GM18520 (cell line): ENCODE measurements around the gene PTPRT.

Experiments used
- ATAC-seq: cut with Tn5 transposase; IDR thresholded peaks from one replicate; pipeline ENCODE4 v1.9.1; 2021; ENCODE audit not compliant: unreplicated experiment

The PTPRT gene

DNA sequence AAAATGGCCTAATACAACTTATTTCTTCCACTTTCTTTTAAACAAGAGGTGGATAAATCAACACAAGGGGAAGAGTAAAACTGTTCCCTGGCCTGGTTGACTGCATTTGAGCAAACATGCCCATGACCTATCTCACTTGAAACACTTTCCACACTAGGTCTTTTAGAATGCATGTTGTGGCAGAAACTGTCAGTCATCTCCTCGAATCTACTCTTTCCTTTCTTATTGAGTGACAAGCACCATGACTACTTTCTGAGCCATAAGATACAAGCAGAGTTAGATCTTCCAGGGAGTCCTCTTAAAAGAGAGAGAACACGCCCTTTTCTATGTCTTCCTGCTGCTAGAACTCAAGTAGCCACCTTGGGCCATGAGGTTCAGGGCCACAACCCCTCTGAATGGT, 66.5 kb downstream of the PTPRT start:
- no peak for ATAC-seq

DNA sequence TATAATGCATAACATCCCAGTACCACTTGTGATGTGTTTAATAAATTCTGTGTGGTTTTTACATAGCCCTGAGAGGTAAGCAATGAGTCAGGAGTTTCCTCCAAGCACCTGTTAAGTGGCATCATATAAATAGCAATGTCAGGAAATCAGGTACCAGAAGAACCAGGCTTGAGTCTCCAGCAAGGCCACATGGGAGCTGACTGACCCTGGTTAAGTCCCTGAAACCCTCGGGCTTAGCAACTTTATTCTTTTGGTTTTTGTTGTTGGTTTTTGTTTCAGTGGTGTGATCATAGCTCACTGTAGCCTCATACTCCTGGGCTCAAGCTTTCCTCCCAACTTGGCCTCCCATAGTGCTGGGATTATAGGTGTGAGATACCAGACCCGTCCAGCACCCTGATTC, 70.0 kb downstream of the PTPRT start:
- ATAC-seq, result no peak

DNA sequence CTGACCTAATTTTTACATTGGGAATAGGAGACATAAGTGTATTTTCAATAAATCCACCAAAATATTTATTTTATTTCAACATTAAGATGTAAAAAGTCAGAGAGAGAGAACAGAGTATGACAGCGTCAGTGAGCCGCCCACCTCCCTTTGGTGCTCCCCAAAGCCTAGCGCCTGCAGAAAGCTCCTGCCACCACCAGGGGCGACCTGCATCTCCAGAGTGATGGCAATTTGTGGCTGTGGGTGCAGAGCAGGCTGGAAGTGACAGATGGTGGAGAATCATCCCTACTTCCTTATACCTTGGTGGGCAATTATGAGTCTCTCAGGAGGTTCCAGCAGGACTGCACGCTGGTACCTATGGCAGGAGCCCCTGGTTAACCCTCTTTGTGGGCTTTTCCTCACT, 87.3 kb downstream of the PTPRT start:
- ATAC-seq, result no peak

DNA sequence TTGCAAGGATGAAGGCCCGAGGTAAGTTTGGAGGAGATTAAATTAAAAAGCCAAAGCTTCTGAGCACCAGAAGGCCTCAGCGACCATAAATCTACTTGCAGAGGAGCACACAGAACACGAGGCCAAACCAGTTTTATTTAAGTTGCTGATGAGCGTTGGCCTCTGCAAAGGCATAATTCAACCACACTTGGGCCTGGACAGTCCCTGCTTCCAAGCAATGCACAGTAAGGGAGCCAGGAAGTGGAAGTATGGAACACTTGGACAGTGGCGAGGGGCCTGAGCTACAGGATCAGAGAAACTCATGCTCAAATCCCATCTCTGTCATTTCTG, 92.8 kb downstream of the PTPRT start:
- no peak for ATAC-seq

DNA sequence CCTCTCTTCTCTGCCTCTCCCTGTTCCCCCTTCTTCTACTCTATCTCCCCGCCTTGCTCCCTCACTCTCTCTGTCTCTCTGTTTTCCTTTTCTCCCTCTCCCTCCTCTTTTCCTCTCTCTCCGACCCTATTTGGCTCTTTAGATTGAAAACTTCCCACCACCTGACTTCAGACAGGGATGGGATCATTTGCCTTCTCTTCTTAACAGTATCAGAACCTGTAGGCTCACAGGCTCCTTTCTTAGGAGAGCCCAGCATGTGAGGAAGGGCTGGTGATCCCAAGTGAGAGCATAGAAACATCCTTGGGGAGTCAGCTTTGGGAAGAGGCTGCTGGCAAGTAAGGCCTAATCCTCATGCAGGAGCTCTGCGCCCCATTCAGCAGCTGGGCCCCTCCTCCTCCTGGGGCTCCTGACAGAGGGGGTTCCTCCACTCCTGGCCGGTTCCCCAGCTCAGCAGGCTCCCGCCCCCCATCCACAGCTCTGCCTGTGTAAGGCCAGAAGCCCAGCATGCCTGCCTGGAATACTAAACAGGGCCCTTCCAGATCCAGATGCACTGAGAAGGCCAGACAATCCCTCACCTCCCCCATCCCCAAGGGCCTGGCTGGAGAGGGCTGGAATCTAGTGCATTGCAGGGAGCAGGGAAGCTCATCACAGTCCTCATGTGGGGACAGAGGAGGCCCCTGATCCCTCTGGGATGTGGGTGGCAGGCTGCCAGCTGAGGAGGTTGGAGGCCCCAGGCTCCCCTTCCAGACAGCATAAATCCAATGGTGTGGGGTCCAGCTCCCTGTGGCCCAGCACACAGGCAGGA, 93.4 kb downstream of the PTPRT start:
- no peak for ATAC-seq

DNA sequence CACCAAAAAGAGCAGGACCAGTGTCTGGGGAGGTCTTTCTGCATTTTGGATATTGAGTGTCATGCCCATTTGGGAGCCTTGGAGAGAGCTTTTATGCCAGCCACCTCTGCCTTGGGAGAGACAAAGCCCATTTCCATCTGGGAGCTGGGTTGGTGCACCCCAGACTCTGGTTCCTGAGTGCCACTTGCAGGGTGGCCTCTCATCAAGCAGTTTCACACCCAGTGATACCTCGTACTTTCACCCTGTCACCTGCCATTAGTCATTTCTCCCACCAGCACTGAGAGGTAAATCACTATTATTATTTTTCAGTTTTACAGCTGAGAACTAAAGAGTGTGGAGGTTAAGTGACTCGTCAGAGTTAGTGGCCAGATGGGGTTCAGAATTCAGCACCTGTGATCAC, 94.7 kb downstream of the PTPRT start:
- ATAC-seq, result no peak

DNA sequence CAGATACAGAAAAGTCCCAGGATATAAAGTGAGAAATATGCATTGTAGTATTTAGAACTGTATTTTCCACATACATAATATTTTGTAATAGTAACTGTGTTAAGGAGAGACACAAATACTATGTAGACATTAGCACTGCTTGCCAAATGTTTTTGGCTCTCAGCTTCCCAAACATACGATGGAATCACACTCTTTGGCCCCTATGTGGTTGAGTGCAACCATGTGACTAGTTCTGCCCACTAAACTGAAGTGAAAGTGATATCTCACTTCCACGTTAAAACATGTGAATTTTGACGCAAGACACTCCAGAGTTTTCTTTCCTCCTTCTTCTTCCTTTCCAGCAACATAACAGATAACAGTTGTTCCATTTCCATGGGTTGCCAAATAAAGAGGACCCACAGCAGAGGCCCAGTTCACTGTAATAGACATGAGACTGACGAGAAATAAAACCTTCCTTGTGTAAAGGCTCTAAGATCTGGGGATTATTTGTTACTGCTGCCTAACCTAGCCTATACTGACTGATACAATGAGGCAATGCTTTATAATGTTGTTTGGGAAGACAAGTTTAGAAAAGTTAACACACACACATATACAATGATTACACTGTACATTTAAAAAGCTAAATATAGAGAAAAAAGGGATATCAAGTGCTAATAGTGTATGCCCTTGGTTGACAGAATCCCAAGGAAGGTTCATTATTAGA, 97.2 kb downstream of the PTPRT start:
- no peak for ATAC-seq

DNA sequence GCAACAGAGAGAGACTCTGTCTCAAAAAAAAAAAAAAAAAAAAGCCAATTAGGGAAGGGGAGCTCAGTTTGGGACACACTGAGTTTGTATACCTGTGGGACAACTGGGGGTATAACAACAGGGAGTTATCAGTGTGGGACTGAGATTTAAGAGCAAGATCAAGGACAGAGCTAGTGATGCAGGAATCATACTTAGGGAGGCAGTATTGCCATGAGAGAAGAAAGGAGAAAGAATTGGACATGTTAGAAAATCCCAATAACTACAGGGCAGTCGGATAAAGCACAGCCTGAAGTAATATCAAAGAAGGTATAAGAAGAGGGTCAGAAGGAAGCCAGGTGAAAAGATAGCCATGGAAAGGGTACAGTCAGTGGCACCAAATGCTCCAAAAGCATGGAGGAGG, 121.2 kb downstream of the PTPRT start:
- no peak for ATAC-seq

DNA sequence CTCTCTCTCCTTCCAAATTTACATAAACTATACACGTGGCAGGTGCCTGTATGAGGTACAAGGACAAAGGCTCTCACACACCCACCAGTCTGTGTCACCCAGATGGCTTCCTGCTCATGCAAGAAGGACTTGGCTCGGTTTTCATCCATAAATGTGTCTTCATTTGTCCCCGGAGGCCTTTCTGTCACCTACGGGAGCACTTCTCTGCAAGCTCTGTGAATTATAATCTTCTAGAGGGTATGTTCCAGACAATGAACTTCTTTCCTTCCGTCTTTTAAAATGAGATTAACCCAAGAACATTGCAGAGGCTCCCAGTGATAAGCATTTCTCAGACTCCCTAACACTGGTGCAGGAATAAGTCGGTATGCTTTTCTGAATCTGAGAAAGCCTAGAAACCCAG, 123.6 kb downstream of the PTPRT start:
- no peak for ATAC-seq

DNA sequence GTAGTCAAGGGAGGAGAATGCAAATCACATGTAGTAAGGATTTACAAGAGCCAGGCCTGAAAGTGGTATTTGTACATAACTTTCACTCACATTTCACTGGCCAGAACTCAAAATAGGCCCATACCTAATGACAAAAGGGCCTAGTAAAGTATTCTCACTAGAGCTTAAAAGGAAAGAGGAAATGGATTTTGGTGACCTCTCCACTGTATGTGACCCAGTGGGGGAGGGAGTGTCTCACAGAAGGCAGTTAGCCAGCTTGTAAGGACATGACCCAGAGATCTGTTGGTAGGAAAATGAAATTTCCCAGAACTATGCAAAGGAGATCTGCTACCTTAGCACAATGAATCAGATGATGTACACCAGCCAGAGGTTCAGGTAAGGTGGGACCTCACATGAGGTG, 124.4 kb downstream of the PTPRT start:
- no peak for ATAC-seq

DNA sequence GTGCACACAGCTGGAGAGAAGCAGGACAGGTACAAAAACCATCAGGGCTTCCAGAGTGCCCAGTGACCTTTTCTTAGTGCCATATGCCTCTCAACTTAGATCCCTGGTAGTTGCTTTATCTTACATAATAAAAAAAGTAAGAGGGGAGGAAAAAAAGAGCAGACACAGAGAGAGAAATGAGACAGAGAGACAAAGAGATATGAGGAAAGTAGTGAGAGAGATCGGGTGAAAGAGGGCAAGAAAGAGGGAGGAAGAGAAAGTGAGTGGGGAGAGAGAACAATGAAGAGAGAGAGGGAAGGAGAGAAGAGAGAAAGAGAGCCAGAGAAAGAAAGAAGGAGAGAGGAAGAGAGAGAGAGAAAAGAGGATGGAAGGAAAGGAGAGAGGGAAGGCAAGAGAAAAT, 131.6 kb downstream of the PTPRT start:
- ATAC-seq, result no peak

DNA sequence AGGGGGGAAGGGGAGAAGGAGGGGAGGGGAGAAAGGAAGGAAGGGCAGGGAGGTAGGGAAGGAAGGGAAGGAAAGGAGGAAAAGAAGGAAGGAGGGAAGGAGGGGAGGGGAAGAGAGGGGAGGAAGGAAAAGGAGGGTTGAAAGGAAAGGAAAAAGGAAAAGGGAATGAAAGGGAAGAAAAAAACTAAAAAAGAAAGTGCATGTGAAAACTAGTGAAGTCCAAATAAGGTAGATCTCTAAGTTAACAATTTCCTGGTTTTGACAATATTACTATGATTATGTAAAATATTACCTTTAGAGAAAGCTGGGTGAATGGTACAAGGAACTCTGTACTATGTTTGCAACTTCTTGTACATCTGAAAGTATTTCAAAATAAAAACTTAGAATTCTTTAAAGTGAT, 132.4 kb downstream of the PTPRT start:
- no peak for ATAC-seq

DNA sequence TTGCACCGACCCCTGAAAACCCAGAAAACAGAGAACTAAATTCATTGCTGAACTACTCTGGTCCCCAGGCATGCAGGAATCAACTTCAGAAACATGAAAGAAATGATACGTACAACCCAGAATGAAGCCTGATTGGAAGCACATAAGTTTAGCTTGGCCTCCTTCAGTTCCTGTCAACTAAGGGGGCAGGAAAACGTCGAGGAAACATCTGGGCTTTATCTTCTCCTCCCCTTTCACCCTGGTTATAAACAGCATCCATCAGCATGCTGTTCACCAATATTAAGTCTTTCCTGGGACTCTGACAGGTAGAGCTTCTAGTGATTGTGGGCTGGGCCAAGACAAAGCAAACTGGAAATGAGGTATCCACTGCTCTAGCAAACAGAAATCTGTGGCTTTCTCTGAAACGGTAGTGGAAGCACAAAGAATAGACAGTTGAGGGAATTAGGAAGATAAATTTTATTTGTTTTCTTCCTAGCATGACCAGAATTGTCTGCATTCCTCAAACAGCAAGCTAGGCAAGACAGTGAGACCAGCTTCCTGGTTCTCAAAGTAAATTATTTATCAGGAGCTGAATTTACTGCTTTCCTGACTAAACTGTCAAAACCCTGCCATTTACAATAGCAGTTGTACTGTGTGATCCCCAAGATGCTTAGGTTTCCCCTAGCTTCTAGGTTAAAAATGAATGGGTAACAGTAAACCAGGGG, 134.4 kb downstream of the PTPRT start:
- ATAC-seq, result no peak

DNA sequence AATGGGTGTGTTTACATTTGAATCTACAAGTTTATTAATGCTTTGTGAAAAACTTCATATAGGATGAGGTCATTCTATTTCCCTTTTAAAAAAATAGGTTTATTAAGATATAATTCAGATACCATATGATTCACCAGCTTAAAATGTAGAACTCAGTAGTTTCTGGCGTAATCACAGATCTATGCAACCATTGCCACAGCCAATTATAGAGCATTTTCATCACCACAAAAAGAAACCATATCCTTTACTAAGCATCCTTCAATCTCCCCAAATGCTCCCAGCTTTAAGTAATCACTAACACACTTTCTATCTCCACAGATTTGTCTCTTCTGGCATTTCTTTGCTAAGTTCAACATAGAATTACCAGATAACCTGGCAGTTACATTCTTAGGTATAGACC, 137.2 kb downstream of the PTPRT start:
- ATAC-seq, result no peak

DNA sequence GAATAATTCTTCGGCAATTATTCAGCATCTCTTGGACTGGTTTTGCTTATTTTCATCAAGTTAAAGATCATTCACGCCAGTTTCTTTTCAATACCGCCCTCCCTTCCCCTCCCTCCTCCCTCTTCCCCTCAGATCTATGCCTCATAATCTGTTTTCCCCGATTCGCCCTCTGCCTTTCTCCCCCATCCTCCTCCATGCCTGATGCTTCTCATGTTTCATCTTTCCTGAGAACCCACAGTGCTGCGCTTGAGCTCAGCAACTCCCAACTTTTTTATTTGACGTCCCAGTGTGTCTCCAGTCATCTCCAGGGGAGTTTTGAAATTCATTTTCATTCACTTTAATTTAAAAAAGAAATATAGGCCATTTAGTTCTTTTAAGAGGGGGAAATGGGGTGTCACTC, 142.7 kb downstream of the PTPRT start:
- no peak for ATAC-seq

DNA sequence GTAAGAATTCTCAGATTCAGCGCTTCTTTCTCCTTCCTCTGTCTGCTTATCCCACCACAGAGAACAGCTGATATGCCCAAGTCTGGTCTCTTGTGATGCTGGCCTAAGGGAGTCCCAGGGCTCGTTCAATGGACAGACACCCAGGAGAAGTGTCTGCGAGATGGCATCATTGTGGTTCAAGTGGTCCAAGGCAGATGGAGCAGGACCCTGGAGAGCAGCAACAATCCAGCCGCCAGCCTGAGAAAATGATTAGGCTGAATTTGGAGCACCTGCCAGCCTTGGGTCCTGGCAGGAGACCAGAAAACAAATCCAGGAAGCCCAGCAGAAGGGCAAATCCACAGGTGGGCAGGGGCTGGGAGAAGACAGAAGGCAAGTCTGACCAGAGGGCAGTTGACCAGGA, 145.8 kb downstream of the PTPRT start:
- ATAC-seq, result no peak

DNA sequence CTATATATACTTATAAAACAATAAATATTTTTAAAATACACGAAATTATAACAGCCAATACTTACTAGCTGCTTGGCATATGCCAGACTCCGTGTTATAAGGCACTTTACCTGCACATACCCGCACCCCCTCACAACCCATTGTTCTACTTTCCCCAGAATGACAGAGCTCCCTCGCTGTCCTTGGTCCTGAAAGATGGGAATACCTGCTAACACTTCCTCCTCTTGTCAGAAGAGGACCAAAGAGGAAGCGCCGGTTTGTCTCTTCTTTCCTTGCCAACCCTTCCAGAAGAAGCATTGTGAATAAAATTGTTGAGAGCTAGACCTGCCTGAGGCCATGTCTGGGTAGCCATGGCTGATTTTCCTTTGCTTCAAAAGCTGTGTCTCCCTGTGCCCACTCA, 149.3 kb downstream of the PTPRT start:
- ATAC-seq, result no peak

DNA sequence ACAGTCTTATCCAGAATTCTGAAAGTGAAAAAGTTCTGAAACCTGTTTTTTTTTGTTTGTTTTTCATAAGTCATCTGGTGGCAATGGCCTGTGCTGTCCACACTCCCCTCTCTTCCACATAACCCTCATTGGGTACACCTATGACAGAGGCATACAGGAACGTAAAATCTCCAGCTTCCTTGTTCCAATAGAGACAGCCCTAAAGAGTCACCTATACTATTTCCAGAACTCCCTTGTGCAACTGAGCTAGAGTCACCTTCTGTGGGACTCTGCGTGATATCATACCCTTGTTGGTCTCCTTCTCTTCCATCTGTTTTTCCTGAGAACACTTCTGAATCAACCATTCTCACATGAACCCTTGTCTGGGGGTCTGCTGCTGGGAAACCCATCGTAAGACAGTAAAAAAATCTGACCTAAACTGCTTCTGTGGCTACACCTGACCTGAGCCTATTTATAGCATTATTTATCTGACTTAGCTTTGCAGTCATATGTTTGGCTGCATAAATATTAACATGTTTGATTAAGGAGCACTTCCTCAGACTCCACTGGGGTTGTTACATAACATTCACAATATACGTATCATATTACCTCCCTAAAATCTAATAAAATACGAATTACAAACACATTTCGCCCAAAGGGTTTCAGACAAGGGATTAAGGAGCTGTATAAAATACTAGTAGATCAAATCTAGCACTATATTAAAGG, 151.9 kb downstream of the PTPRT start:
- ATAC-seq, result no peak

DNA sequence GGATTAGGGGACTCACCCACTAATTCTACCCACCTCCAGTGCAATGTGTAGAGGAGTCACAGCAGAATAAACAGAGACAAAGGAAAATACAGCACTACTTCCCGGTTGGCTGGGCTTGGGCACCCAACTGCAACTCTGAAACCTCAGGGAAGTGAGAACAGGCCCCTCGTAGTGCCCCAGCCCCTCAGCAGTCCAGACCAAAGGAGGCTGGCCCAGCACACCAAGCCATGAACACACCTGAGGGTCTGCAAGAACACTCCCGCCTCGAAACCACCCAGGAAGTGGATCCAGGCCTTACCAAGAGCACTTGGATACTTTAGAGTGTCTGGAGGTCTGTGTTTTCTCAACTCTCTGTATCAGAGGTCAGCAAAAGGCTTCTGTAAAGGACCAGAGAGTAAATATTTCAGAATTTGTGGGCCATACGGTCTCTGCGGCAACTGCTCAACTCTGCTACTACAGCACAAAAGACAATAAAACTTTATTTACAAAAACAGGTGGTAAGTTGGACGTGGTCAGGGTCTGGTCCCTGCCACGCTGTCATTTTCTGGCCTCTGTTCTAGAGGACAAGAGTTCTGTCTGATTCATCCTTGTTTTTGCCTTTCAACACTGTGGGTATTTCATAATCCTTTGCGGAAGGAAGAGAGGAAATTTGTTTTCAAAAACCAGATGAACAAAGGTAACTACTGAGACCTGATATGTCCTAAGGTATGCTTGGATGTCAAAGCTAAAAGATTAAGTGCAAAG, 154.6 kb downstream of the PTPRT start:
- ATAC-seq, result no peak

DNA sequence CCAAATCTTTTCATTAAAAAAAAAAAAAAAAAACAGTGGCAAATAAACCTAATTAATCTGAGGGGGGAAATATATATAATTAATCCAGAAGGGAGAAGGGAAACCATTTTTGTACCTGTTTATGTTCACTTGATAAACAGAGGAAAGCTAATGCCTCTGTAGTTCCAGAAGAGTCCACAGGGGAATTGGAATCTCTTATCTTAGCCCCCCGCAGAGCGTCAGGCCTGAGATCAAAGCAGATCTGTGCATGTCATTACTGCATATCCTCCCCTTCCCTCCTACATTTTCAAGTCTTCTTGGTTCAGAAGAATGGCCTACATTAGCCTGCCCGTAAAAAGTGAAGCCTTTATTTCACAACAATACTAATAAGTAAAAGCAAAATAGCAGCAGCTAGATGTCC, 157.2 kb downstream of the PTPRT start:
- no peak for ATAC-seq

DNA sequence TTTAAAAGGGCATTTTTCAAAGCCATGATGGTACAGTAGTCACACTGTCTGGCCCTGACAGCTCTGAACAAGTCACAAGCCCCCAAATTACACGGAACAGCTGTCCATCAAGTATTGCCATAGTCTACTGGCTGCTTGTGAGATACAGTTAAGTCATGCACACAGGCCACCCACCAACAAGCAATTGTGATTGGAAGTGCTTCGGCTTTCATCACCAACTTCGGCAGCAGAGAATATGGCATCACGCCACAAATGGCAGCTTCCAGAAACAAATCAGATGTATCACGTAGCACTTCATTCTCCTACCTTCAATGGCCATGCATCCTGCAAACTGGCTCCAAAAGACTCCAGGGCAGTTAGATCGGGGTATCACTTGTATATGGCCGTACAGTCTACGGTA, 160.5 kb downstream of the PTPRT start:
- ATAC-seq, result no peak
